ENCODE measurements around the gene ST14. TPM values are rescaled to one million over a fixed set of nuclear protein-coding genes. Genes with fewer than 3 reads are reported as not detected.

The ST14 gene
- 10 to 100 TPM; 17.5 to 21.7 TPM for total RNA-seq
- 1.7 TPM for polyA plus RNA-seq (2013, experiment 1 of 2)
- 1.3 TPM for polyA plus RNA-seq (2013, experiment 2 of 2)
- long read RNA-seq, experiment 1, partial matches to known transcripts = 6 of 7 reads
- long read RNA-seq, experiment 1, other reads (novel, unspliced or antisense) = 1 of 7 reads
- long read RNA-seq, experiment 2, transcript ST14-201 (19 exons, 3,539 nt) = major isoform, 52 of 59 reads
- long read RNA-seq, experiment 2, partial matches to known transcripts = 5 of 59 reads
- long read RNA-seq, experiment 2, other reads (novel, unspliced or antisense) = 2 of 59 reads
- long read RNA-seq, experiment 3, partial matches to known transcripts = 17 of 21 reads
- long read RNA-seq, experiment 3, other reads (novel, unspliced or antisense) = 1 of 21 reads
- long read RNA-seq, experiment 4, partial matches to known transcripts = 1 of 1 reads
- long read RNA-seq, experiment 4, other reads (novel, unspliced or antisense) = 0 of 1 reads

DNA sequence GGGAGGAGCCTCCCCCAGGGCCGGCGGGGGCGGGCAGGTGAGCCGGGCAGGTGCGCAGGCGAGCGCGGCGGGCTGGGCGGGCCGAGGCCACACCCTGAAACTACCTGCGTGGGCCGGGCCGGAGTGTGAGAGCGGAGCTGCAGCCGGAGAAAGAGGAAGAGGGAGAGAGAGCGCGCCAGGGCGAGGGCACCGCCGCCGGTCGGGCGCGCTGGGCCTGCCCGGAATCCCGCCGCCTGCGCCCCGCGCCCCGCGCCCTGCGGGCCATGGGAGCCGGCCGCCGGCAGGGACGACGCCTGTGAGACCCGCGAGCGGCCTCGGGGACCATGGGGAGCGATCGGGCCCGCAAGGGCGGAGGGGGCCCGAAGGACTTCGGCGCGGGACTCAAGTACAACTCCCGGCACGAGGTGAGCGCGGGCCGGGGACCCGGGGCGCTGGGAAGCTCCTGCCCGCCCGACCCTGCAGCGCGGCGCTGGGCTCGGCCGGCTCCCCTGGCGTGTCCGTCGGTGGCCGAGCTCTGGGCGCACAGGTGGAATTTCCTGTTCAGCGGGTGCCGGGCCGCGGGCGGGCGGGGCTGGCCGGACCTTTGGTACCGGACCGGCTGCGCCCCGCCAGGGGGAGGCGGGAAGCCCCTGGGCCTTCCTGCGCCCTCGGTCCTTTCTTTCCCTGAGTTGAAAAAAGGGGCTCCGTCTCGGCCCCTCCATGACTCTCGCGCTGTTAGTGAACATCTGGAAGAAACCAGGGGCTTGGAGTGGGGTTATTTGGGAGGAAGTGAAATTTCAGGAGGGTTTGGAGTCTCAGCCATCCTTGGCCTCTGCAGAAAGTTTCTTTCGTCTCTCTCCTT lies at the start of gene ST14:
ST14 (plus strand) TSS at position 126 of the 841 bp plus-strand sequence; CDS start at position 324, 198 bp downstream.
- H3K36me3 ChIP-seq (ENCODE audit: control insufficient read depth, insufficient read depth, low read length) = no peaks in the 10 kb centered on the region
- peak within 1 kb of the TSS; percentile 64 for H3K4me3 Mint-ChIP-seq
- peak; percentile 83 for DNase-seq
- H3K4me3 ChIP-seq (ENCODE audit: low read length) = peak within 1 kb of the TSS; percentile 70
- H3K9ac ChIP-seq (ENCODE audit: extremely low read depth, low read length, poor library complexity, severe bottlenecking) = no peak within 1 kb of the TSS
- H3K4me1 Mint-ChIP-seq = peaks cover 9% of the 10 kb centered on the region
- no peak within 1 kb of the TSS for H3K27ac ChIP-seq (ENCODE audit: low read depth, low read length)
- no peak within 1 kb of the TSS for H3K27ac Mint-ChIP-seq
- TF ChIP-seq, protein P1, sequence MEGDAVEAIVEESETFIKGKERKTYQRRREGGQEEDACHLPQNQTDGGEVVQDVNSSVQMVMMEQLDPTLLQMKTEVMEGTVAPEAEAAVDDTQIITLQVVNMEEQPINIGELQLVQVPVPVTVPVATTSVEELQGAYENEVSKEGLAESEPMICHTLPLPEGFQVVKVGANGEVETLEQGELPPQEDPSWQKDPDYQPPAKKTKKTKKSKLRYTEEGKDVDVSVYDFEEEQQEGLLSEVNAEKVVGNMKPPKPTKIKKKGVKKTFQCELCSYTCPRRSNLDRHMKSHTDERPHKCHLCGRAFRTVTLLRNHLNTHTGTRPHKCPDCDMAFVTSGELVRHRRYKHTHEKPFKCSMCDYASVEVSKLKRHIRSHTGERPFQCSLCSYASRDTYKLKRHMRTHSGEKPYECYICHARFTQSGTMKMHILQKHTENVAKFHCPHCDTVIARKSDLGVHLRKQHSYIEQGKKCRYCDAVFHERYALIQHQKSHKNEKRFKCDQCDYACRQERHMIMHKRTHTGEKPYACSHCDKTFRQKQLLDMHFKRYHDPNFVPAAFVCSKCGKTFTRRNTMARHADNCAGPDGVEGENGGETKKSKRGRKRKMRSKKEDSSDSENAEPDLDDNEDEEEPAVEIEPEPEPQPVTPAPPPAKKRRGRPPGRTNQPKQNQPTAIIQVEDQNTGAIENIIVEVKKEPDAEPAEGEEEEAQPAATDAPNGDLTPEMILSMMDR (conservative IDR thresholded peaks at IDR 0.05) = no peak
- no peaks in the 10 kb centered on the region for H3K9me3 Mint-ChIP-seq
- WGBS, 2 experiments (ENCODE audit: insufficient coverage in 1 of 2, insufficient read length in 1 of 2) = 2 to 10% methylated on average over 9 to 89 of the region's 89 CpGs
- no peaks in the 10 kb centered on the region for H3K9me3 ChIP-seq (ENCODE audit: control insufficient read depth, low read length)
- H3K27me3 Mint-ChIP-seq (ENCODE audit: insufficient read depth) = peaks cover 52% of the 10 kb centered on the region
- H3K36me3 Mint-ChIP-seq (ENCODE audit: low read depth) = no peaks in the 10 kb centered on the region
- peaks cover 54% of the 10 kb centered on the region for H3K27me3 ChIP-seq (ENCODE audit: control insufficient read depth, insufficient read depth, low read length, poor library complexity, severe bottlenecking)
- H3K4me1 ChIP-seq (ENCODE audit: control insufficient read depth, insufficient read depth, low read length) = peaks cover 3% of the 10 kb centered on the region

DNA sequence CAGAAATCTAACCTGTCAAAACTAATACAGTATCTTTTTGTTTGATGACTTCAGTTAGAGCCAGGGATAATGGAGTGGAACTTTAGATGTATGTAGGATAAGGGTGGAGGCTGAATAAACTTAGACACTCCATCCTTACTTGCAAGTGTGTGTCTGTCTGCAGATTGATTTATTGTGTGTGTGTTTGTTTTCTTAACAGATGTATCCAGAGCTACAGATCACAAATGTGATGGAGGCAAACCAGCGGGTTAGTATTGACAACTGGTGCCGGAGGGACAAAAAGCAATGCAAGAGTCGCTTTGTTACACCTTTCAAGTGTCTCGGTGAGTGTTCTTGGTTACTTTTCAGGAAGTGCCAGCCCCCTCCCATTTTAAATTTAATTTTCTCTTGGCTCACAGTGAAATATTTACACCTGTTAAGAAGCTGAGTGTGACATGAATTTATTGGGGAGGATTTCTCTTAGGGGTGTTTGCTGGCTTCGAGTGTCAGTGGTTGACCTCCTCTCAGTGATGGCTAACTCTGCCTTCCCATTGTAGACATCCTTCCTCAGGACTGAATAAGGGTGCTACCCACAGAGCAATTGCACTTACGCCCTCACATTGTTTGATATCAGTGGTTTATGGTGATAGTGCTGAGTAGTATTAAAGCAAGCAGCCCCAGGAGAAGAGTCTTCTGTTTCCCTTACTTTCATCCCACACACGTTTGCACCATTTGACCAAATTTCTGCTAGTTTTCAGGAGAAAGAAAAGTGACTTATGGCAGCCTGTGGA lies 49.1 kb upstream of the ST14 start:
- peaks cover 78% of the 10 kb centered on the region for H3K36me3 Mint-ChIP-seq (ENCODE audit: low read depth)
- peaks cover 53% of the 10 kb centered on the region for H3K4me1 Mint-ChIP-seq
- WGBS, 2 experiments (ENCODE audit: insufficient coverage in 1 of 2, insufficient read length in 1 of 2) = 89 to 91% methylated on average over 5 to 7 of the region's 7 CpGs
- Histone ChIP-seq H3K9ac (ENCODE audit: extremely low read depth, low read length, poor library complexity, severe bottlenecking) (no peak overlapping the region), H3K4me1 (ENCODE audit: control insufficient read depth, insufficient read depth, low read length) (peaks cover 23% of the 10 kb centered on the region), H3K36me3 (ENCODE audit: control insufficient read depth, insufficient read depth, low read length) (peaks cover 75% of the 10 kb centered on the region), H3K27ac (ENCODE audit: low read depth, low read length) (no peak overlapping the region), H3K27me3 (ENCODE audit: control insufficient read depth, insufficient read depth, low read length, poor library complexity, severe bottlenecking) (no peaks in the 10 kb centered on the region), H3K9me3 (ENCODE audit: control insufficient read depth, low read length) (no peaks in the 10 kb centered on the region), H3K4me3 (ENCODE audit: low read length) (peak overlapping the region; percentile 21)
- TF ChIP-seq, protein P1 (conservative IDR thresholded peaks at IDR 0.05) = no peak
- no peak for DNase-seq
- H3K9me3 Mint-ChIP-seq = peaks cover 6% of the 10 kb centered on the region
- H3K4me3 Mint-ChIP-seq = no peak overlapping the region
- H3K27me3 Mint-ChIP-seq (ENCODE audit: insufficient read depth) = no peaks in the 10 kb centered on the region
- no peak overlapping the region for H3K27ac Mint-ChIP-seq
